Nucleus accumbens (tissue), 56 donors: Measurements from ENCODE around the gene RPS6KL1.

ENCODE experiments used
- DNase-seq, 56 donors: peaks; one replicate each; lab custom pipeline; 2025; lab: John Stamatoyannopoulos, UW

RPS6KL1 gene

DNA sequence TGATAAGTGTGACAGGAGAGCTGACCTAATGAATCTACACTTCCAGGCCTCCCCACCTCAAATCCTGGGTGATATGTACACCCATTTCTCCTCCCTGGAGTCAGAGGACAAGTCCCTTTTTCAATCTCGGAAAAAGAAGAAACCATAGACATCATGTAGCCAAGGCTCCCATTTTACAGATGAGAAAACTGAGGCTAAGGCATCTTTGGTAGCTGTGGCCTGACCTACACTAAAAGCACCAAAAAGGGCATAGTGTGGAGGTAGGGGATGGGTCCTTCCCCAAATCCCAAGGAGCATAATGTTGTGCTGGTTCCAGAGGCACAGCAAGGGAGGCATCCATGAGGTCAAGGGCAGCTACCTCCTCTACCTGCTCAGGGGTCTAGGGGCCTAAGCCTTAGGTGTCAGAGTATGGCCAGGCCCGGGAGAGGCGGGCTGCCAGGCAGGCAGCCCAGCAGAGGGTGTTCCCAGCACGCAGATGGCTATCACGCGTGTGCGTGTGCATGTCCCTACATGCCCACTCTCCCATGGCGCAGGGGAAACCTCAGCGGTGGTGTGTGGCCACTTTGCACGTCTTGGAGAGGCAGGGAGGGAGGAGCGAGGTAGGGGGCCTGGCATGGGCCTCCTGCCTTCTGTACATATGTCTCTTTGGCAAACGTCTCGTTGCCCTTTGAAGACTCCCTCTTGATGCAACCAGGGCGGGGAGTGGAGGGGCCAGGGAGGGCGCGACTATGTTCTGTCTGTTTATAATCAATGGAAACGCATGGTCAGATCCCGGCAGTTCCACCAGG is 29.8 kb upstream of the RPS6KL1 start:
- no peak for DNase-seq

DNA sequence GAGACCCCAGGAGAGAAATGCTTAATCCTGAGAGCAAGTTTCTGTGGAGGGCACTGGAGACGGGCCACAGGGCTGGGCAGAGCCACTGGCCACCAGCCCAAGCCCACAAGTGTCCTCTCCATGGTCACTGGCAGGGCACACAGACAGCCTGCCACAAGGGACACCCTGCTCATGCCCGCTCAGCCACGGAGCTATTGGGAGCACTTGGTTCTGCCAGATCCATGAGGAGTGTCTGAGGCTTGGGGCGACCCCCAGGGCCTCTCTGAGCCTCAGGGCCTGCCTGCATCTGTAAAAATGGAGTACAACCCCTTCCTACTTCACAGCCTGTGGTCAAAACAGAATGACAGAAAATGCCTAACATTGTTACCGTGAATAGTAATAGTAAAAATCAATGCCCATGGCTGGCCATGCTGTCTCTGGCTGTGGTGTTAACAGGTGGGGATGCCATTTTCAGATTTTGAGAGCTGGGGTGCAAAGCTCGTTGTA is 29.2 kb upstream of the RPS6KL1 start:
- DNase-seq: no peak

DNA sequence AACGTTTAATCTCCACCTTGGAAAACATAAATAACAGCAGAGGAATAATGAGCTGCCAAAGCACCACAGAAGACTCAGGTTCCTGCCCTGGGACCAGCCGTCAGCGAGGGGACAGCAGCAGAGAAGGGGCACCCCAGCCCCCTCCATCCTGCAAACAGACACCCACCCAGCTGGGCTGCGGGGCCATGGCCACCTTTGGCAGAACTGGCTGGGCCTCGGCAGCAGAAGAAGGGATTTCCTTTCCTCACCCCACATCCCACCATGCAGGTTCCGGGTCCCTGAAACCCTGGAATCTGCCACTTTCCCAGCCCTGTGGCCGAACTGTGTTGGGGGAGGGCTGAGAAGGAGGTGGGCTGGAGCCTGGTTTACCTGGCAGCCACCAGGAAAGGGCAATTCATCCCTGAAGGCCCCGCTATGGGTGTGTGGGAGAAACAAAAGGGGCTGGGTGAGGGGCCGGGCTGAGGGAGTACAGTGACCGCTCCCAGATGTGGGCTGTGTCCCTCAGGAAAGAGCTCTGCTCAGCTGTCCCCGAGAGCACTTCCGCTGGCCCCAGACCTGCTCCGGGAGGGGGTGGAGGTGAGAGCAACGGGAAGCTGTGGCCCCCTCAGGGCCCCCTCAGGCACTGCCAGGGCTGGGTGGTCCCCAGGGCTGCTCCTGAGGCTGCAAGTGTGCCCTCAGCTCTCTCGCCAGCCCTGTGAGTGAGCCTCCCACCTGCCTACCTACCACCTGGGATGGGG is 28.6 kb upstream of the RPS6KL1 start:
- DNase-seq: no peak

DNA sequence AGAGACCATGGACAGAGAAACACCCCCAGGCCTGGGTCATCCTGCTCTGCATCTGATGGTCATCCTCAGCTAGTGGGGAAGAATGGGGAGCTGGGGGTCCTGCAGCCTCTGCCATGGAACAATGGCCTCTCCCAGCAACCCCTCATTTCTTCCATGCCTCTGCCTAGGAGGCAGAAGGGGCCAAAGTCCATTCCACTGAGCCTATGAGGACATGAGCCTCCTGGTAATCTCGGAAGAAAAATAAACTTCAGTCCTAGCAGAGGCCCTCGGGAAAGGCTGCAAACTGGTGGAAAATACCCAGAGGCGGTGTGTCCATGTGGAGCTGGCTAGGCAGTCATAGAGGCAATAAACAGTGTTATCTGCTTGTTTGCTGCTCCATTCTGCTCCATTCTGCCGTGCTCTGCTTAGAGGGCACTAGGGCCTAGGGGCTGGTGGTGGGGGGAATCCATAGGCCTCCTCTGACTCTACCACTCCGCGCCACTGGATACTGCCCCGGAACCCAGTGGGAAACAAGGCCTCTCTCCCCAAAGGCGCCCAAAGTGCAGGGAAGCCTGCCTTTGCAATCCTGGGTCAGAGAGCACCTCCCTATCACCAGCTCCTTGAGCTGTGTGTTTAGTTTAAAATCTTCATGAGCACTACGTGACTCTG is 27.9 kb upstream of the RPS6KL1 start:
- DNase-seq: no peak

DNA sequence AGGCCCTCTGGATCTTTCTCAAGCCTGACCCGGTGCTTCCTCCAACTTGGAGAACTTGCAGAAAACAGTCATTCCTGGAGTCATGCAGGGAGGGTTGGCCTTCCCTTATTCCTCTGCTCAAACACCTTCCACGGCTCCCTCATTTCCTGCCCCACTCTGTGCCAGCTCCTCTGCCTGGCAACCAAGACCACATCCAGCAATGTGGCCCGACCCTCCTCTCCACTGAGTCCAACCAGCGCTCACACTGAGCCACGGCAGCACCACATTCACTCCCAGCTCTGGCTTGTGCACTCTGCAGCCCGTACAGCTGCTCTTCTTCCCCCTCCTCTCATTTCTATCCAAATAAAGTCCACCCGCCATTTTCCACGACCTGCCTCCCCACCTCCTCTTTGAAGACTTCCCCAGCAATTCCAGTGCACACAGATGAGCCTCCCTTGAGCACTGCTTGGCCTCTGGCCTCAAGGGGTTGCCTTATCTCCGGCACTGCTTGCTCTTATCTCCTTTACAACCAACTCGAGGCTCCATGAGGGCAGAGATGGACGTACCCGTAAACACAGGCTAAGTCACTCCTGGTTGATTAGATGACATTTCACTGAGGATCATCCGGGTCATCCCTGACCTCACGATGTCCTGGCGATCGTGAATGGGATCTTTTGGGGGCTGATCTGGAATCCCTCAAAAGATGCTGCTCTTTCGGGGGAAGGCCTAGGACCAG is 27.0 kb upstream of the RPS6KL1 start:
- no peak for DNase-seq

DNA sequence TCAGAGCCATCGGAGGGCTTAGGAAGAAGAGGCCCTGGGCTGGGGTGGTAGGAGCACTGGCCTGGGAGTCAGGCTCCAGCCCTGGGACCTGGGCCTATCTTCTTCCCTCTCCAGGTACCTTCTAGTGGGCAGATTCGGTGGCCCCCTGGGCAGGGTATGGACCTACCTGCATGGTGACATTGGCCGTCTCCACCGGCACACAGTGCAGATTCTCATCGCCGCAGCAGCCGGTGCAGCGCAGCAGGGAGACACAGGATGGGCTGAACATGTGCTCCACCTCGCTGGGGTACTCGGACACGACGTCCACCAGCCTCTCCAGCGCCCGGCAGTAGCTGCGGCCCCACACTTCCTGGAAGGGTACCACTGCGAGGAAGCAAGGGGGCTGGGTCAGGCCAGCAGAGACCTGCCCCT is 26.1 kb upstream of the RPS6KL1 start:
- DNase-seq: no peak

DNA sequence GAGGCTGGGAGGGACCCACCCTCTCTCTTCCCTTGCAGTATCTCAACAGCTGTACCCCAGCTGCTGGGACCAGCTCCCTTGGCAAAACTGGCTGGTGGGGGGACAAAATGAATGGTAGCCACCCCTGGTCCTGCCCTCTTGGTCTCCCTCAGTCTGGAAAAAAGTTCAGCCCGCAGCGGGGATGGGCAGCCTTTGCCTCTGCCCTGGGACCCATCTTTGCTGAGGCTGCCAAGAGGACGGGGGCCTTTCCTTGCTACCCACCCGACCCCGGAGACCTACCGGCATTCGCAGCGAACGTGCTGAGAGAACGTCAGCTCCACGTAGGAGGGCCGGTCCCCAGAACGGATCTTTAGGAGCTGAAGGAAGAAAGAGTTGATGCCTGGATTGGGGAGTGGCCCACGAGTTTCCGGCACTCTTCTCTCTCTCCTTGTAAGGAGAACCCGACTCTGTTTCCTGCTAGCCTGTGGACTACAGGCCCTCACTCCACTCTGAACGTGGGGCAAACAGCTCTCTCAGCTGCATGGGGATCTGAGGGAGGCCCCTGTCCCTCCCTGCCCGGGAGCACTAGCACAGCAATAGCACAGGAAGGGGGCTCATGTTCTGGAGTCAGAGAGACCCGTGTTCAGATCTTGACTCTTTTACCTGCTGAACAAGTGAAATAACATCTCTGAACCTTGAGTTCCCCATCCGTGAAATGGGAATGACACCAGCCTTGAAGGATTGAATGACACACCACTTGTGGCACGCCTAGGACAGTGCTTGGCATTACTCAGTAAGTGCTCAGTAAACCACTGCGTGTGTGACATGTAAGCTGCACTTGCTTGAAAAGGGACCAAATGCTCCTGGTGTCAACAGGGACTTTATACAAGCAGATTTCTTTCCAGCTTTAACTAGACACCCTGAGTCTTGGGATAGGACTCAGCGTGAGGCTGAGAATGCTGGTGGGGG is 25.4 kb upstream of the RPS6KL1 start:
- DNase-seq: no peak

DNA sequence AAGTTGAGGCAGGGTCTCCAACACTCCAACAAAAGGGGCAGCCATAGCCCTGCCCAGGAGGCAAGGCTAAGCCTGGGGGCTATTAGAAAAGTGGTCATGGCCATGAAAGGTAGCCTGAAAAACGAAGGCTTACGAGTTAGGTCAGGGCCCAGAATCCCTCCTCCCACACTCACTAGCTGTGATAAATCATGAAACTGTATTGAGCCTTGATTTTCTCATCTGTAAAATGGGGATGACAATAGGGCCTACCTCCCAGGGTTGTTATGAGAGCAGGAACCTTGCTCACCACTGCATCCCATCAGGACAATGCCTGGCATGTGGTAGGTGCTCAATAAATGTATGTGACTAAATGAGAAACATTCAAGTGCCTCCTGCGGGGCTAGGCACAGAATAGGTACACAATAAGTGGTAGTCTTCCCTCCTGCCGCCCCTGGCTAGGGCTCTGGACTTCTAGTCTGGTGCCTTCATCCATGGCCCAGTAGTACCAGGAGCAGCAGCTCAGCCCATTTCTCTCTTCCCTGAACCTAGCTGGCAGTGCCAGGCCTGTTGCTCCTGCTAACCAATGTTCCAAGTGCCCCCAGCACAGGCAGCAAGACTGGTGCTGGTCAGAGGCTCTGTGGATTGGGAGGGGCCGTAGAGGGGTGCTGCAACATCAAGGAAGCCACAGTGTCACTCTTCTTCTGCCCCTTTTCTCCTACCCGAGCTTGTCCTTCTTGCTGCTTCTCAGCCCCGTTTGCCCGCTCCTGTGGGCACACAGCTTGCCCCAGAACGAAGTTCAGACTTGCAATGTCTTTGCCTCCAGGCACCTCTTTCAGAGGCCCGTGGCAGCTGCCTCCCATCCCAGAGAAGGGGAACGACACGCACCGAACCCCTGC is 24.5 kb upstream of the RPS6KL1 start:
- DNase-seq: no peak

DNA sequence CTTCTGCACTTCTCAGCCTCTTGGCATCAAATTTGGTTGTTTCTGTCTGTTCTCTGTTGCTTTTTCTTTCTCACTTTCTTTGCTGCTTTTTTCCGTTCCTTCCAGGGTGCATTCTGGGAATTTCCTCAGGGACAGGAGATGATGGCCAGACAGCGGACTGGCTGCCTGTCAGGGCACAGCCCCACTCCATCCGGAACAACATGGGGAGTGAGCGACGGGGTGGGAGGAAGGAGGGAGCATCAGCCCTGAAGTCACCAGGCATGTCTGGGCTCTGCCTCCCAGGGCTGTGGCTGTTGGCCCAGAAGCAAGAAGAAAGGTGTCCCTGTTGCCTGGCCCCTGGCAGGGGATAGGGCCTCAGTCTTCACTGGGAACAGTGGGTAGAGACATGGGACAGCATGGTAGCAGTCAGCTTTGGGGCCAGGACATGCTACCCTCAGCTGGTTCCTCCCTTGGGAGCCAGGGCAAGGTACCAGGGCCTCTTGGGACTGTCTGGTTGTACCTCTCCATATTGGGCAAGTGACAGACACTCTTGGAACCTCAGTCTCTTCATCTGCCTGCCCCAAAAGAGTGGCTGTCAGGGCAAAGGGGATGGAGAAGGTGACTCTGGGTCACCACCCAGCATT is 23.7 kb upstream of the RPS6KL1 start:
- DNase-seq: no peak

DNA sequence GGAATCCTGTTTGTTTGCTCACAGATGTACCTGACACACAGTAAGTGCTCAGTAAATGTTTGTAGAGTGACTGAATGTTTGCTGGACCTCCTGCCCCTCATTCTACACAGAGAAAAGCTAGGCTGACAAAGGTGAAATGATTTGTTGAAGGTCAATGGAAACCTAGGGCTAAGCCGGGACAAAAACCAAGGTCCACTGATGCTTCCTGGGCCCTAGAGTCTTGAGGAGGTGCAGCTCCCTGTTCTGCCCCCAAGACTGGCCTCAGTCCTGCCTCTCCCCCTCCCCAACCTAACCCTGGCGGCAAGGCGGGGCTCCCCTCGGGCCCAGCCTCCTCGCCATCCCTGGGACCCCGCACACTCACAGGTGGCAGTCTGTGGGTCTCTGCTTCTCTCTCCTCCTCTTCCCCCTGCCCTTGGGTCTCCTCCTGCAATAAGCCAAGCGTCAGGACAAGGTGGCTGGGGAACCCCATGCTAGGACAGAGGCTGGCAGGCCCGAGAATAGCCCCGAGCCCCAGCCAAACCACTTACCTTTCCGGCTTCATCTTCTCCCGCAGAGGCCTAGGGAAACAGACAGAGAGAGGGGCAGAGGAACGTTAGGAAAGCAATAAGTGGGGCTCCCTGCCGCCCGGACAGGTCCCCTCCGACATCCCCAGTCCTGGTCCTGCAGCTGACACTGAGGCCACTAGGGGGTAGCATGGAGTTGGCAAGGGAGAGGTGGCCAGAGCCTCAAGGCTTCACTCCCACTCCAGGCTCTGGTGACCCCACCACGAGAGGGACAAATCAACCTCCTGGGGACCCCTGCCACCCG is 23.0 kb upstream of the RPS6KL1 start:
- DNase-seq: peak in 47 of 56 donors; percentile 16 to 83 (median 54)

DNA sequence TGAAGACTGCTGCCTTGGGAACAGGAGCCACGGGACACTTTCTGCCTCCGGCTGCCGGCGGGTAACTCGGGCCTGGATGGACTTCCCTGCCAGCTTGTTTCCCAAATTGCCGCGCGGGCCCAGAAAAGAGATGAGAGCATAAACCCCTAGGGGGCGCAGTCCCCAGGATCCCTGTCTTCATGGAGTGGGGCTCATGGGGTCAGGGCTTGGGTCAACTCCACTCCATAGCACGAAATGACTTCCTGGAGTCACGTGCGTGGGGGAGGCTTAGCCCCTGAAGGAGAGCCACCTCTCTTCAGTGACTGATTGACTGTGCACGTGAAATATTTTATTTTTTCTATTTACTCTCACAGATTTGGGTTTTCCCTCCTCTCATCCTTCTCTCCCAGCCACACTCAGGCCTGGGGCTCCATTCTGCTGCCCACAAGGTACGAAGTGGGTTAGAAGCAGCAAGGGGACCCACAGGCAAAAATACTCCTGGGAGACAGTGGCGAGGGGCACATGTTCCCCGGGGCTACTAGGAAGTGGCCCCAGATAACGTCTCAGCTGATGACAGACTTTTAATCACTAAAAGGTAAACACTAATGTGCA is 22.3 kb upstream of the RPS6KL1 start:
- DNase-seq: peak in 6 of 56 donors; percentile 7 to 47 (median 11)

DNA sequence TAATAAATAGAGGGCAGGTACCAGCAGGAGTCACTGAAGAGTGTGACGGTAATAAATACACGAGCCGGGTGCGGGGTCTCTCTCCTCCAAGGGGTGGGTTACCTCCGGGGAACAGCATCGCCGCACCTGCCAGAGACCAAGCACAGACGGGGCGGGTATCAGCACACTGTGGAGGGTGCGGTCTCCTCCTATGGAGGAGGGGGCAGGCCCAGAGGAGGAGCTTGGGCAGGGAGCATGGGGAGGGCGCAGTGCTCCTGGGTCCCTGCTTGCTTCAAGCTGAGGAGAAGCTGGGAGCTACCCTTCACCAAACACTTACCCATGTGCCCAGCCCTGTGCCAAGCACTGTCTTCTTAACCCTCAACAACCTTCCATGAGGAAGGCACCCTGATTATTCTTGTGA is 19.5 kb upstream of the RPS6KL1 start:
- DNase-seq: no peak

DNA sequence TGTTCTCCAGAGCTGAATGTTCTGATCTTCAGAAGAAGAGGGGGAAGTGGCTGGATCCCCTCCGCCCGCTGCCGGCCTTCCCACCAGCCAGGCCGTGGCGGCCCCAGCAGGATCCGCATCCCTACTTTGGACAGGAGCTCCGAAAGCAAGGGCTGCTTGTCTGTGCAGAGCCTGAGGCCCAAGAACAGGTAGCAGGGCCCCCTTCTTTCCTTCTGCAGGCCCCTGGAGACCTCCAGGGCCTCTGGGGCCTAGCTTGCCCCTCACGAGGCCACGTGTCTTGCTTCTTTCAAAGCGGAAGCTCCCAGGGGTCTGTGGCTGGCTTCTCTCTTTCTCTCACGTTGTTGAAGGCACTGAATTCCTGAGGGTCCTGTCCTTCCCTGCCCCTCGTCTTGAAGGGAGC is 19.1 kb upstream of the RPS6KL1 start:
- DNase-seq: peak in 1 of 56 donors; percentile 39

DNA sequence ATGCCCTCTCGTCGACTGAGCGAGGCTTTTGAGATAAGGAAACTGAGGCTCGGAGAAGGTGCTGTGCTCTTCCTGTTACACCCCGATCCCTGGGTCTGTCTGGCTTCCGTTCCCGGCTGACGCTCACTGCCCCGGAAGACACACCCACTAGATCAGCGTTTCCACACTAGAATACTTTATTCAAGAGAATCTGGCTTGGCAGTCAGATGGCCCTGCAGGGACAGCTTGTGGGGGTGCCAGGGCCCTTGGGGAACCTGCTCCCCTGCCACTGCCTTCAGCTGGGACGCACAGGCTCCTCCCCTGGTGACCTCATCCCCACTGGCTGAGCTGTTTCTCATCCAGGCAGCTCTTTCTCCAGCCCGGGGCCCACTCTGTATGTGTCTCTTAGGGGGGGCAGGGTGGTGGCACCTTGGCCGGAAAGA is 18.6 kb upstream of the RPS6KL1 start:
- peak in 47 of 56 donors; percentile 19 to 88 (median 57) for DNase-seq

DNA sequence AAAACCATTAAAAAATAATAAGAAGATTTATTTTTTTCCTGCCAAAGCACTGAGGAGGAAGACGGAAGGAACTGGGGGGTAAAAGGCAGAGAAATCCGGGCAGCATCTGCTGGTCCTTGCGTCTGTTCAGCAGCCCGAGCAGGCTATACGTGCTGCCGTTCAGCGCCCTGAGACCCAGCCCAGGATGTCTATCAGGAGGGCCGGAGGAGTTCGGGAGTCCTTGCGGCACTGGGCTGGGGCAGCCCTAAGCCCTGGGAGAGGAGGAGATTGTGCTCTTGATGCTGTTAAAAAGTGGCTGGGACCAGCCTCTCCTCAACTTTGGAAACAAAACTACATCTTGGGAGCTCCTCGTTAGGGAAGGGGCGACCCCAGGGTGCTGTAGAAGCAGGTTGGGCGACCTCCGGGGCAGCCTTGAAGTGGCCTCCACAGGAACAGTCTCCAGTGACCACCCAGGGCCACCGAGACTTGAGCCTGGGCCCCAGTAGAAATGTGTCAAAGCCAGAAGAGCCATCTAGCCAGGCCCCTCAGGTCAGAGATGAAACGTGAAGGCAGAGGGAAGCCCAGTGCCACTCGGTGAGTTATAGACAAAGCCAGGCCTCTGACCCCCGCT is 18.0 kb upstream of the RPS6KL1 start:
- no peak for DNase-seq
